DOHH2 (cell line): ENCODE measurements around the gene ZDHHC19.

Experiments used
- H3F3A ChIP-seq: fragments of 200-600 bp; sonication (generic), shearing (Covaris generic); 2 replicates; pipeline ENCODE4 v1.6.0; 2016; ENCODE audit warnings: antibody characterized with exemption, mild to moderate bottlenecking; ENCODE audit not compliant: control insufficient read depth, insufficient read depth
- H3K27ac ChIP-seq: fragments of 200-600 bp; sonication (generic); 2 replicates; pipeline ENCODE4 v1.5.1; 2014; ENCODE audit warnings: low read depth, mild to moderate bottlenecking, low read length, moderate library complexity
- H3K27me3 ChIP-seq: fragments of 200-600 bp; sonication (generic); 2 replicates; pipeline ENCODE4 v1.6.1; 2014; ENCODE audit warnings: mild to moderate bottlenecking, low read length, mixed read lengths; ENCODE audit not compliant: control insufficient read depth
- H3K36me3 ChIP-seq: fragments of 200-600 bp; sonication (generic); 2 replicates; pipeline ENCODE4 v1.6.1; 2014; ENCODE audit warnings: mild to moderate bottlenecking, low read length, moderate library complexity, mixed read lengths; ENCODE audit not compliant: control insufficient read depth
- H3K4me1 ChIP-seq: fragments of 200-600 bp; sonication (generic); 2 replicates; pipeline ENCODE4 v1.6.1; 2014; ENCODE audit warnings: mild to moderate bottlenecking, low read length, mixed read lengths; ENCODE audit not compliant: control insufficient read depth
- H3K4me2 ChIP-seq: fragments of 200-600 bp; sonication (generic); 2 replicates; pipeline ENCODE4 v1.6.0; 2014; ENCODE audit warnings: mild to moderate bottlenecking, low read length, moderate library complexity
- H3K4me3 ChIP-seq: fragments of 200-600 bp; sonication (generic); 2 replicates; pipeline ENCODE4 v1.5.1; 2014; ENCODE audit warnings: mild to moderate bottlenecking, low read length, mixed read lengths
- H3K79me2 ChIP-seq: fragments of 200-600 bp; sonication (generic); 2 replicates; pipeline ENCODE4 v1.6.1; 2014; ENCODE audit warnings: mild to moderate bottlenecking, low read length, mixed read lengths; ENCODE audit not compliant: control insufficient read depth
- H3K9me2 ChIP-seq: fragments of 200-600 bp; sonication (generic); replicated peaks from 2 replicates; pipeline ENCODE4 v1.6.1; 2014; ENCODE audit warnings: mild to moderate bottlenecking, low read length, mixed read lengths; ENCODE audit not compliant: control insufficient read depth
- H3K9me3 ChIP-seq: fragments of 200-600 bp; sonication (generic); 2 replicates; pipeline ENCODE4 v1.6.1; 2014; ENCODE audit warnings: antibody characterized with exemption, low read length, mixed read lengths; ENCODE audit not compliant: control insufficient read depth, insufficient read depth
- H4K20me1 ChIP-seq: fragments of 200-600 bp; sonication (generic); 2 replicates; pipeline ENCODE4 v1.6.0; 2014; ENCODE audit warnings: low read depth, mild to moderate bottlenecking, antibody characterized with exemption, low read length, moderate library complexity; ENCODE audit not compliant: control insufficient read depth, insufficient read depth
- EZH2phosphoT487 ChIP-seq: fragments of 200-600 bp; sonication (generic); IDR thresholded peaks from 2 replicates; pipeline ENCODE4 v1.6.1; 2017; ENCODE audit warnings: borderline replicate concordance, mild to moderate bottlenecking, antibody characterized with exemption, low read length, moderate library complexity, mixed read lengths
- TF ChIP-seq, protein P1 (sequence below): fragments of 200-600 bp; sonication (generic); IDR thresholded peaks from one replicate; pipeline ENCODE4 v1.5.1; 2014; ENCODE audit warnings: antibody characterized with exemption, mild to moderate bottlenecking, low read depth, low read length; ENCODE audit not compliant: poor library complexity, severe bottlenecking

The ZDHHC19 gene

DNA sequence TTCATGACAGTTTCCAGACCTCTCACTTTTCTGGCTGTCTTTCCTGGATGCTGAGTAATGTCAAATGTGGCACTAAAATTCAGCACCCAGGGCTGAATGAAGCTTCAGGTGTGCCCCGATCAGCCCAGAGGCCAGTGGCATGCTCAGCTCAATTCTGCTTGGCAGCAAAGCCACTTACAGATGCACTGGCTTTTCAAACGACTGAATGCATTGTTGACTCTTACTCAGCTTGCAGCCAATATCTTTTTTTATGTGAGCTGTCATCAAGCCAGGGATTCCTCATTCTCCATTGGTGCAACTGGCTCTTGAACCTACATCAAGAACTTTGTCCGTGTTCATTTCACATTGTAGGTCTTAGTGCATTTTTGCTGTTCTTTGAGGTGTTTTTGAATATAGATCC is 60.7 kb downstream of the ZDHHC19 start:
- Histone ChIP-seq H3K27me3 (peaks cover 37% of the 10 kb centered on the region), H3K36me3 (no peaks in the 10 kb centered on the region), H3K27ac (no peak overlapping the region), H3K4me3 (no peak overlapping the region), H3F3A (no peaks in the 10 kb centered on the region), H3K9me2 (no peaks in the 10 kb centered on the region), H3K4me1 (no peaks in the 10 kb centered on the region), H3K4me2 (no peak overlapping the region), H3K79me2 (no peaks in the 10 kb centered on the region), H4K20me1 (no peaks in the 10 kb centered on the region), H3K9me3 (peaks cover 10% of the 10 kb centered on the region)
- TF ChIP-seq, protein P1, sequence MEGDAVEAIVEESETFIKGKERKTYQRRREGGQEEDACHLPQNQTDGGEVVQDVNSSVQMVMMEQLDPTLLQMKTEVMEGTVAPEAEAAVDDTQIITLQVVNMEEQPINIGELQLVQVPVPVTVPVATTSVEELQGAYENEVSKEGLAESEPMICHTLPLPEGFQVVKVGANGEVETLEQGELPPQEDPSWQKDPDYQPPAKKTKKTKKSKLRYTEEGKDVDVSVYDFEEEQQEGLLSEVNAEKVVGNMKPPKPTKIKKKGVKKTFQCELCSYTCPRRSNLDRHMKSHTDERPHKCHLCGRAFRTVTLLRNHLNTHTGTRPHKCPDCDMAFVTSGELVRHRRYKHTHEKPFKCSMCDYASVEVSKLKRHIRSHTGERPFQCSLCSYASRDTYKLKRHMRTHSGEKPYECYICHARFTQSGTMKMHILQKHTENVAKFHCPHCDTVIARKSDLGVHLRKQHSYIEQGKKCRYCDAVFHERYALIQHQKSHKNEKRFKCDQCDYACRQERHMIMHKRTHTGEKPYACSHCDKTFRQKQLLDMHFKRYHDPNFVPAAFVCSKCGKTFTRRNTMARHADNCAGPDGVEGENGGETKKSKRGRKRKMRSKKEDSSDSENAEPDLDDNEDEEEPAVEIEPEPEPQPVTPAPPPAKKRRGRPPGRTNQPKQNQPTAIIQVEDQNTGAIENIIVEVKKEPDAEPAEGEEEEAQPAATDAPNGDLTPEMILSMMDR = no peak
- TF ChIP-seq EZH2phosphoT487 = no peak

DNA sequence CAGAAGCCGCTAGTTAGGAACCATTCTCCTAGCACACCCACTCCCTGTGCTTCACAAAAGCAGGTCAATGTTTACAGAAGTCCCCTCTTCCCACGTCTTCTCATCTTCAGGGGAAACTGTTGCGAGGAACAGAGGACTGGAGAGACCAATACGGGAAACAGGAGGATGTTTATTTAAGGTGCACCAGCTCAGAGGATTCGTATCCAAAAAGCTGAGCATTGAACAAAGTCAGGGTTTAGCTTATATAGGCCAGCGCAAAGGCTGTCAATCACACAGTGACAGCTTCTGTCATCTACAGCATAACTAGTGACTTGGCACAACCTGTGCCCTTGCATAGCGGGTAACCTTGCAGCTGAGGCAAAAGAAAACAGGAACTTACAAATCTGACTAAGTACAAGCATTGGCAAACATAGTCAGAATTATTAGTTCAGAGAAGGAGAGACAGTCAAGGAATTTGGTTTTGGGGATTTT is 61.3 kb downstream of the ZDHHC19 start:
- H3K27me3 ChIP-seq = peaks cover 37% of the 10 kb centered on the region
- H3K9me3 ChIP-seq = peaks cover 10% of the 10 kb centered on the region
- no peaks in the 10 kb centered on the region for H3K9me2 ChIP-seq
- H3K79me2 ChIP-seq = no peaks in the 10 kb centered on the region
- no peak overlapping the region for H3K4me2 ChIP-seq
- H3F3A ChIP-seq = no peaks in the 10 kb centered on the region
- no peak overlapping the region for H3K27ac ChIP-seq
- H3K36me3 ChIP-seq = no peaks in the 10 kb centered on the region
- TF ChIP-seq, protein P1 = no peak
- no peak for TF ChIP-seq EZH2phosphoT487
- no peak overlapping the region for H3K4me3 ChIP-seq
- H3K4me1 ChIP-seq = no peaks in the 10 kb centered on the region
- H4K20me1 ChIP-seq = no peaks in the 10 kb centered on the region

DNA sequence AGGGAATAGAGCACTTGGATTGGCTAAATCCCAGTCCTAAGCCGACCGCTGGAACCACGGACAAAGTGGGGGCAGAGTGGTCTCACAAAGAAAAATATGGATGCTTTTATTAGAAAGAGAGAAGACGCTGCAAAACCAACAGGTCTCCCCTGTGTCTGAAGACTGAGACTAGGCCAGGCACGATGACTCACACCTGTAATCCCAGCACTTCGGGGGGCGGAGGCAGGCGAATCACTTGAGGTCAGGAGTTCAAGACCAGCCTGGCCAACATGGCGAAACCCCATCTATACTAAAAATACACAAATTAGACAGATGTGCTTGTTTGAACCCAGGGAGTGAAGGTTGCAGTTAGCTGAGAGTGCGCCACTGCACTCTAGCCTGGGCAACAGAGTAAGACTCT is 61.8 kb downstream of the ZDHHC19 start:
- no peaks in the 10 kb centered on the region for H3F3A ChIP-seq
- no peak overlapping the region for H3K4me2 ChIP-seq
- no peaks in the 10 kb centered on the region for H3K9me2 ChIP-seq
- peaks cover 37% of the 10 kb centered on the region for H3K27me3 ChIP-seq
- no peaks in the 10 kb centered on the region for H4K20me1 ChIP-seq
- no peak overlapping the region for H3K4me3 ChIP-seq
- no peak for TF ChIP-seq EZH2phosphoT487
- TF ChIP-seq, protein P1 = no peak
- H3K79me2 ChIP-seq = no peaks in the 10 kb centered on the region
- no peaks in the 10 kb centered on the region for H3K36me3 ChIP-seq
- peaks cover 10% of the 10 kb centered on the region for H3K9me3 ChIP-seq
- H3K4me1 ChIP-seq = no peaks in the 10 kb centered on the region
- H3K27ac ChIP-seq = no peak overlapping the region
